ENCODE results near the gene CDH24. TPM values are rescaled to one million over a fixed set of nuclear protein-coding genes. Genes with fewer than 3 reads are reported as not detected.

The CDH24 gene
- total and polyA plus RNA-seq, 2 of the 8 experiments (the other 6 are each of a cell fraction or from before 2014, with no cell fraction given) = 18.1 to 27.6 TPM

- TF ChIP-seq CHD7 (IDR thresholded peaks at IDR 0.05; ENCODE audit: insufficient replicate concordance, low read length) (no peak), YY1 (IDR thresholded peaks at IDR 0.05; ENCODE audit: low read depth, low read length) (no peak), RNF2 (IDR thresholded peaks at IDR 0.05; ENCODE audit: borderline replicate concordance, low read depth, low read length, missing control alignments, poor library complexity, severe bottlenecking) (no peak), CTCF (IDR thresholded peaks at IDR 0.05; ENCODE audit: control extremely low read depth in 1 of 3, insufficient read depth in 1 of 3, low read depth in 1 of 3, low read length in 3 of 3) (peak in 1 of 3 experiments; percentile 19; a peak in 1 of 4 replicates)
Measured at GRCh38 chr14:23099212-23099861, 42.0 kb upstream of the CDH24 start (continued).

Measured in H1 (cell line).